Fibroblast of lung (primary cell): ENCODE results near the gene SLC9A1. TPM values are rescaled to one million over a fixed set of nuclear protein-coding genes. Genes with fewer than 3 reads are reported as not detected.
"Not testable (repeated sequence)": the region's sequence is repeated elsewhere in the genome, so short reads cannot be mapped to it uniquely, and the experiment has no call there.

Experiments used
- DNase-seq, 2 donors: peaks; one replicate each; pipeline versions ENCODE4 v3.0.0 to v3.0.0-alpha.2; 2010; ENCODE audit warnings: low read depth in 2 of 2
- H2AFZ ChIP-seq: 2 replicates; pipeline ENCODE4 v1.5.1; 2012; ENCODE audit warnings: low read length, control low read depth, inconsistent platforms
- H3K27ac ChIP-seq: 2 replicates; pipeline ENCODE4 v1.5.1; 2011; ENCODE audit warnings: low read length, control low read depth; ENCODE audit not compliant: insufficient read depth
- H3K27me3 ChIP-seq: 2 replicates; pipeline ENCODE4 v1.5.1; 2011; ENCODE audit warnings: mild to moderate bottlenecking, low read length; ENCODE audit not compliant: control insufficient read depth, insufficient read depth
- H3K36me3 ChIP-seq: 2 replicates; pipeline ENCODE4 v1.5.1; 2011; ENCODE audit warnings: low read length; ENCODE audit not compliant: control insufficient read depth, insufficient read depth
- H3K4me1 ChIP-seq: 2 replicates; pipeline ENCODE4 v1.5.1; 2011; ENCODE audit warnings: low read length; ENCODE audit not compliant: control insufficient read depth, insufficient read depth; ENCODE audit errors: extremely low read depth
- H3K4me2 ChIP-seq: 2 replicates; pipeline ENCODE4 v1.5.1; 2011; ENCODE audit warnings: low read length, control low read depth; ENCODE audit not compliant: insufficient read depth; ENCODE audit errors: extremely low read depth
- H3K4me3 ChIP-seq, 4 experiments: fragments of 200-600 bp in 1 of 4; sonication (generic) in 1 of 4; replicated peaks in 1 of 4; 2 replicates each; pipeline ENCODE4 v1.5.1; 2011 to 2016; ENCODE audit warnings: low read length in 4 of 4, low read depth in 3 of 4, mild to moderate bottlenecking in 3 of 4, control low read depth in 2 of 4, inconsistent platforms in 1 of 4, mixed read lengths in 1 of 4; ENCODE audit not compliant: insufficient read depth in 1 of 4; ENCODE audit errors: control extremely low read depth in 1 of 4
- H3K79me2 ChIP-seq: 2 replicates; pipeline ENCODE4 v1.5.1; 2012; ENCODE audit warnings: mild to moderate bottlenecking, low read length, inconsistent platforms; ENCODE audit not compliant: control insufficient read depth, insufficient read depth
- H3K9ac ChIP-seq: 2 replicates; pipeline ENCODE4 v1.5.1; 2011; ENCODE audit warnings: mild to moderate bottlenecking, low read length, control low read depth; ENCODE audit not compliant: insufficient read depth
- H3K9me3 ChIP-seq: 2 replicates; pipeline ENCODE4 v1.5.1; 2012; ENCODE audit warnings: low read depth, low read length; ENCODE audit not compliant: control insufficient read depth, insufficient read depth
- H4K20me1 ChIP-seq: 2 replicates; pipeline ENCODE4 v1.5.1; 2011; ENCODE audit warnings: low read length; ENCODE audit not compliant: control insufficient read depth, insufficient read depth; ENCODE audit errors: extremely low read depth
- EZH2 ChIP-seq: IDR thresholded peaks from 2 replicates; pipeline ENCODE4 v1.5.1; 2012; ENCODE audit warnings: low read length, control low read depth, mild to moderate bottlenecking; ENCODE audit errors: missing control alignments
- polyA plus RNA-seq, 2 donors: library from polyadenylated mRNA; depleted of rRNA in 1 of 2; stranded (reverse) in 1 of 2; unstranded in 1 of 2; fragments of >200 nt; gene quantifications; 2 replicates each; pipeline ENCODE4 v1.2.1, GENCODE V29; 2011 to 2012; ENCODE audit warnings: missing spikeins in 1 of 2
- total RNA-seq: library from RNA; depleted of rRNA; stranded (reverse); fragments of >200 nt; gene quantifications from 2 replicates; pipeline ENCODE4 v1.2.1, GENCODE V29; 2014
- TF ChIP-seq, protein P1 (sequence below), 2 donors: IDR thresholded peaks in 1 of 2; conservative IDR thresholded peaks in 1 of 2; 1 replicate in 1 of 2; 2 replicates in 1 of 2; pipeline ENCODE4 v1.5.1; 2011 to 2012; ENCODE audit warnings: low read length in 2 of 2, control low read depth in 1 of 2, inconsistent platforms in 1 of 2, low read depth in 1 of 2, mild to moderate bottlenecking in 1 of 2

The SLC9A1 gene
- total and polyA plus RNA-seq, 2 donors (not counting 1 experiment from before 2014, with no cell fraction given), result 4.9 to 10.4 TPM

DNA sequence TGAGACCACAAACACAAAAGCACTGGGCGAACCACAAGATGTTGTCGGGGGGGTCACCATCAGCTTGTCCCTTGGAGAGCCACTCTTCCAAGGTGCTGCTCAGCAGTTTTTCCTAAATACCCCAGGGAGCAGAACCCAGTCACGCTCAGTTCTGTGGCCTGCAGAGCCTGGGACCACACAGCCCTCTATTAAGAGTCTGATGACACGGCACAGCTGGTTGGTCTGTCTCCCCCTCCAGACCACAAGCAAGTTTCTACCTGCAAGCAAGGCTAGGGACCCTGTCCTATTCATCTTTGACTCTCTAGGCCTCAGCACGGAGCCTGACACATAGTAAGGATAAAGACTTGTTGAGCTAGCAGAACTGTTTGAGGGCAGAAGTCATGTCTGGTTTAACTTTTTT, 28.5 kb downstream of the SLC9A1 start:
- no peaks in the 10 kb centered on the region for H3K27me3 ChIP-seq
- no peak overlapping the region for H3K4me2 ChIP-seq
- H3K4me3 ChIP-seq, result no peak overlapping the region
- TF ChIP-seq, protein P1, sequence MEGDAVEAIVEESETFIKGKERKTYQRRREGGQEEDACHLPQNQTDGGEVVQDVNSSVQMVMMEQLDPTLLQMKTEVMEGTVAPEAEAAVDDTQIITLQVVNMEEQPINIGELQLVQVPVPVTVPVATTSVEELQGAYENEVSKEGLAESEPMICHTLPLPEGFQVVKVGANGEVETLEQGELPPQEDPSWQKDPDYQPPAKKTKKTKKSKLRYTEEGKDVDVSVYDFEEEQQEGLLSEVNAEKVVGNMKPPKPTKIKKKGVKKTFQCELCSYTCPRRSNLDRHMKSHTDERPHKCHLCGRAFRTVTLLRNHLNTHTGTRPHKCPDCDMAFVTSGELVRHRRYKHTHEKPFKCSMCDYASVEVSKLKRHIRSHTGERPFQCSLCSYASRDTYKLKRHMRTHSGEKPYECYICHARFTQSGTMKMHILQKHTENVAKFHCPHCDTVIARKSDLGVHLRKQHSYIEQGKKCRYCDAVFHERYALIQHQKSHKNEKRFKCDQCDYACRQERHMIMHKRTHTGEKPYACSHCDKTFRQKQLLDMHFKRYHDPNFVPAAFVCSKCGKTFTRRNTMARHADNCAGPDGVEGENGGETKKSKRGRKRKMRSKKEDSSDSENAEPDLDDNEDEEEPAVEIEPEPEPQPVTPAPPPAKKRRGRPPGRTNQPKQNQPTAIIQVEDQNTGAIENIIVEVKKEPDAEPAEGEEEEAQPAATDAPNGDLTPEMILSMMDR (conservative IDR thresholded peaks at IDR 0.05 in 1 of 2, IDR thresholded peaks at IDR 0.05 in 1 of 2; ENCODE audit: low read depth in 1 of 2, low read length in 2 of 2), result no peak
- TF ChIP-seq EZH2, result no peak
- peaks cover 5% of the 10 kb centered on the region for H3K4me1 ChIP-seq
- no peak overlapping the region for H3K9ac ChIP-seq
- no peak for DNase-seq
- no peaks in the 10 kb centered on the region for H3K9me3 ChIP-seq
- no peaks in the 10 kb centered on the region for H3K36me3 ChIP-seq
- H4K20me1 ChIP-seq, result no peaks in the 10 kb centered on the region
- no peak overlapping the region for H3K27ac ChIP-seq
- H3K79me2 ChIP-seq, result no peaks in the 10 kb centered on the region
- no peak overlapping the region for H2AFZ ChIP-seq

DNA sequence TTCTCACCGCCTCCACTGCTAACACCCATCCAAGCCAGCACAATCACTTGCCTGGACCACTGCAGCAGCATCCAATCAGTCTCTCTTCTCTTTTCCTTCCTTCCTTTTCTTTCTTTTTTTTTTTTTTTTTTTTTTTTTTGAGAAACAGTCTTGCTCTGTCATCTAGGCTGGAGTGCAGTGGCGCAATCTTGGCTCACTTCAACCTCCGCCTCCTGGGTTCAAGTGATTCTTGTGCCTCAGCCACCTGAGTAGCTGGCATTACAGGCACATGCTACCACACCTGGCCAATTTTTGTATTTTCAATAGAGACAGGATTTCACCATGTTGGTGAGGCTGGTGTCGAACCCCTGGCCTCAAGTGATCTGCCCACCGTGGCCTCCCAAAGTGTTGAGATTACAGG, 29.8 kb downstream of the SLC9A1 start:
- H3K4me3 ChIP-seq, H3K4me1 ChIP-seq, DNase-seq, H3K27me3 ChIP-seq, H3K9ac ChIP-seq, H3K79me2 ChIP-seq, H3K4me2 ChIP-seq, H2AFZ ChIP-seq, H4K20me1 ChIP-seq, H3K36me3 ChIP-seq, H3K27ac ChIP-seq, H3K9me3 ChIP-seq: not testable (repeated sequence)

DNA sequence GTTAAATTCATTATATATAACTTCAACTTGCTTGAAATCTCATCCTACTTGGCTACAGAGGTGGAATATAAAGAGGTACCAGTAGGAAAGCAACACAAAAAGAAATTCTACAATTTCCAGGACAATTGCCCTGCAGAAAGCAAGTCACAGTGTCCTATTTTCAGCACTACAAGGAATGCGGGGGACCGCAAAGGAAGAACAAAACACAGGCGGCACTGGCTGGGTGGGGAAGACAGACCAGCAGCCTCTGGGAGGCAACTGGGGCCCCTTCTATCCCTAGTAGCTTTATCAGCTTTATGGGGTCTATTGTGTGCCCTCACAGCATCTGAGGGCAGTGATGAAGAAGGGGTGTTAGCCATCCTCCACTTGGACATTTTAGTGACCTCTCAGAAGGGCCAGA, 30.5 kb downstream of the SLC9A1 start:
- TF ChIP-seq, protein P1 (conservative IDR thresholded peaks at IDR 0.05 in 1 of 2, IDR thresholded peaks at IDR 0.05 in 1 of 2; ENCODE audit: low read depth in 1 of 2, low read length in 2 of 2), result no peak
- no peak for TF ChIP-seq EZH2
- DNase-seq, result no peak
- no peak overlapping the region for H3K9ac ChIP-seq

More for the DNA sequence above, 30.5 kb downstream of the SLC9A1 start:
- Histone ChIP-seq H3K4me3 (no peak overlapping the region), H2AFZ (no peak overlapping the region), H3K4me2 (no peak overlapping the region), H3K27me3 (no peaks in the 10 kb centered on the region), H4K20me1 (no peaks in the 10 kb centered on the region), H3K4me1 (peaks cover 10% of the 10 kb centered on the region), H3K36me3 (no peaks in the 10 kb centered on the region), H3K27ac (no peak overlapping the region), H3K9me3 (no peaks in the 10 kb centered on the region), H3K79me2 (no peaks in the 10 kb centered on the region)
